ENCODE results near the gene IFITM5.

The IFITM5 gene

GRCh38 chr11:306645-307371 is 7.5 kb upstream of the IFITM5 start:
- H3K36me3 ChIP-seq (ENCODE audit: insufficient read depth, low read length): no peaks in the 10 kb centered on the region
- H3K9me3 ChIP-seq (ENCODE audit: low read depth, low read length): no peaks in the 10 kb centered on the region
- TF ChIP-seq POLR2AphosphoS5 (IDR thresholded peaks at IDR 0.05; ENCODE audit: borderline replicate concordance, low read depth, low read length) (no peak), EZH2 (IDR thresholded peaks at IDR 0.05) (no peak), FOXP2 (optimal IDR thresholded peaks at IDR 0.05; ENCODE audit: control extremely low read depth, extremely low read length, insufficient read depth) (no peak)
- H3K4me3 ChIP-seq: no peak overlapping the region
- H3K27ac ChIP-seq: no peak overlapping the region
- H3K9ac ChIP-seq (ENCODE audit: insufficient read length): no peak overlapping the region
- no peak for DNase-seq (ENCODE audit: low read depth, low spot score)

- Histone ChIP-seq H3K36me3 (ENCODE audit: insufficient read depth, low read length) (no peaks in the 10 kb centered on the region), H3K9me3 (ENCODE audit: low read depth, low read length) (no peaks in the 10 kb centered on the region), H3K27ac (peak overlapping the region; percentile 4; the same call in 1 of the 2 replicates), H3K9ac (ENCODE audit: insufficient read length) (no peak overlapping the region), H3K4me3 (no peak overlapping the region)
- TF ChIP-seq EZH2 (IDR thresholded peaks at IDR 0.05): no peak
- TF ChIP-seq FOXP2 (optimal IDR thresholded peaks at IDR 0.05; ENCODE audit: control extremely low read depth, extremely low read length, insufficient read depth): no peak
- no peak for DNase-seq (ENCODE audit: low read depth, low spot score)
Observed at GRCh38 chr11:305844-306211, 6.5 kb upstream of the IFITM5 start.

- Histone ChIP-seq H3K4me3 (no peak overlapping the region), H3K9ac (ENCODE audit: insufficient read length) (no peak overlapping the region), H3K9me3 (ENCODE audit: low read depth, low read length) (no peaks in the 10 kb centered on the region), H3K27ac (0 out of 2 replicates have a peak overlapping the region, but pooled peaks have one; percentile 4), H3K36me3 (ENCODE audit: insufficient read depth, low read length) (no peaks in the 10 kb centered on the region)
- TF ChIP-seq FOXP2 (optimal IDR thresholded peaks at IDR 0.05; ENCODE audit: control extremely low read depth, extremely low read length, insufficient read depth) (no peak), EZH2 (IDR thresholded peaks at IDR 0.05) (no peak), POLR2AphosphoS5 (IDR thresholded peaks at IDR 0.05; ENCODE audit: borderline replicate concordance, low read depth, low read length) (no peak)
- DNase-seq (ENCODE audit: low read depth, low spot score): peak; percentile 59
Observed at GRCh38 chr11:304915-305843, 5.9 kb upstream of the IFITM5 start.

GRCh38 chr11:304061-304506 is 4.8 kb upstream of the IFITM5 start:
- TF ChIP-seq POLR2AphosphoS5 (IDR thresholded peaks at IDR 0.05; ENCODE audit: borderline replicate concordance, low read depth, low read length) (no peak), FOXP2 (optimal IDR thresholded peaks at IDR 0.05; ENCODE audit: control extremely low read depth, extremely low read length, insufficient read depth) (no peak), EZH2 (IDR thresholded peaks at IDR 0.05) (no peak)
- no peak overlapping the region for H3K27ac ChIP-seq

GRCh38 chr11:303363-303762 is 4.0 kb upstream of the IFITM5 start:
- Histone ChIP-seq H3K4me3 (no peak overlapping the region), H3K36me3 (ENCODE audit: insufficient read depth, low read length) (no peaks in the 10 kb centered on the region), H3K27ac (no peak overlapping the region), H3K9me3 (ENCODE audit: low read depth, low read length) (no peaks in the 10 kb centered on the region), H3K9ac (ENCODE audit: insufficient read length) (no peak overlapping the region)
- TF ChIP-seq EZH2 (IDR thresholded peaks at IDR 0.05) (no peak), FOXP2 (optimal IDR thresholded peaks at IDR 0.05; ENCODE audit: control extremely low read depth, extremely low read length, insufficient read depth) (no peak), POLR2AphosphoS5 (IDR thresholded peaks at IDR 0.05; ENCODE audit: borderline replicate concordance, low read depth, low read length) (no peak)
- no peak for DNase-seq (ENCODE audit: low read depth, low spot score)

More at GRCh38 chr11:304061-304506, 4.8 kb upstream of the IFITM5 start:
- no peak for DNase-seq (ENCODE audit: low read depth, low spot score)
- no peak overlapping the region for H3K4me3 ChIP-seq
- H3K36me3 ChIP-seq (ENCODE audit: insufficient read depth, low read length): no peaks in the 10 kb centered on the region
- no peaks in the 10 kb centered on the region for H3K9me3 ChIP-seq (ENCODE audit: low read depth, low read length)
- no peak overlapping the region for H3K9ac ChIP-seq (ENCODE audit: insufficient read length)

- Histone ChIP-seq H3K4me3 (no peak overlapping the region), H3K9me3 (ENCODE audit: low read depth, low read length) (no peaks in the 10 kb centered on the region), H3K9ac (ENCODE audit: insufficient read length) (no peak overlapping the region), H3K36me3 (ENCODE audit: insufficient read depth, low read length) (no peaks in the 10 kb centered on the region), H3K27ac (no peak overlapping the region)
- TF ChIP-seq POLR2AphosphoS5 (IDR thresholded peaks at IDR 0.05; ENCODE audit: borderline replicate concordance, low read depth, low read length) (no peak), EZH2 (IDR thresholded peaks at IDR 0.05) (no peak), FOXP2 (optimal IDR thresholded peaks at IDR 0.05; ENCODE audit: control extremely low read depth, extremely low read length, insufficient read depth) (no peak)
- no peak for DNase-seq (ENCODE audit: low read depth, low spot score)
Observed at GRCh38 chr11:299951-300735, 817 bp upstream of the IFITM5 start.

GRCh38 chr11:298406-299065 is 790 bp downstream of the IFITM5 start:
- H3K4me3 ChIP-seq: no peak overlapping the region
- H3K27ac ChIP-seq: no peak overlapping the region
- H3K9ac ChIP-seq (ENCODE audit: insufficient read length): no peak overlapping the region

More at GRCh38 chr11:298406-299065, 790 bp downstream of the IFITM5 start:
- TF ChIP-seq POLR2AphosphoS5 (IDR thresholded peaks at IDR 0.05; ENCODE audit: borderline replicate concordance, low read depth, low read length) (no peak), EZH2 (IDR thresholded peaks at IDR 0.05) (no peak), FOXP2 (optimal IDR thresholded peaks at IDR 0.05; ENCODE audit: control extremely low read depth, extremely low read length, insufficient read depth) (no peak)
- DNase-seq (ENCODE audit: low read depth, low spot score): no peak
- H3K9me3 ChIP-seq (ENCODE audit: low read depth, low read length): no peaks in the 10 kb centered on the region
- H3K36me3 ChIP-seq (ENCODE audit: insufficient read depth, low read length): no peaks in the 10 kb centered on the region; the same call in 1 of the 2 replicates

Measured in SK-N-MC (cell line).